ENCODE measurements around the gene IDH3G.
"Not testable (repeated sequence)": the region's sequence is repeated elsewhere in the genome, so short reads cannot be mapped to it uniquely, and the experiment has no call there.

The IDH3G gene

DNA sequence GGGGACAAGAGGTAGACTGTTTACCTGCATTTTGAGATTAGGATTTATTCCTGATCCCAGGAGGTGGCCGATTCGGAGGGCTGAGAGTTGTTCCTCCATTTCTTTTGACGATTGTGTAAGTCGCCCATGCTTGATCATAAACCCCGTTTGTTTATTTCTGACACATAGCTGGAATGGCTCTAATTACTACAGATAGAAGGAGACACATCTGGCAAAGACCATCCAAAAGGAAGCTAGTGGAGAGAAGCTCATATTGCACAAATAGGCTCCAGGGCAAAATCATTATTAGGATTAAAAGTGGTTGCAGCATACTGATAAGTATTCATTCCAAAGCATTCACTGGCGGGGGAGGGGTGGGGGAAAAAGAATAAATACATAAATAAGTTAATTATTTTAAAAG, 47.2 kb downstream of the IDH3G start:
- DNase-seq, result not testable (repeated sequence)

DNA sequence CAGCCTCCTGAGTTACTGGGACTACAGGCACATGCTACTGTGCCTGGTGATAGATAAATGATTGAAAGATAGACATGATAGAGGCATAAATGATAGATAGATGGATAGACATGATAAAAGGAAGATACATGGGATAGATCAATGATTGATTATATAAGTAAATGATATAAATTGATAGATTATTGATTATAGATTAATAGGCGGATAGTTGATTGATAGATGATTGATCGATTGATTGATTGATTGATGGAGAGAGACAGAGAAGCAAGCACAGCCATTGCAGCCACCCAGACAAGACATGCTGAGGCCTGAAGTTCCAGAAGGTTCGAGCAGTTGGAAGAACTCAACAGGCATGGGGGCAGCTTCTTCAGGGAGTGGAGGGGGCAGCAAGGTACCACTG, 47.8 kb downstream of the IDH3G start:
- DNase-seq, result no peak

DNA sequence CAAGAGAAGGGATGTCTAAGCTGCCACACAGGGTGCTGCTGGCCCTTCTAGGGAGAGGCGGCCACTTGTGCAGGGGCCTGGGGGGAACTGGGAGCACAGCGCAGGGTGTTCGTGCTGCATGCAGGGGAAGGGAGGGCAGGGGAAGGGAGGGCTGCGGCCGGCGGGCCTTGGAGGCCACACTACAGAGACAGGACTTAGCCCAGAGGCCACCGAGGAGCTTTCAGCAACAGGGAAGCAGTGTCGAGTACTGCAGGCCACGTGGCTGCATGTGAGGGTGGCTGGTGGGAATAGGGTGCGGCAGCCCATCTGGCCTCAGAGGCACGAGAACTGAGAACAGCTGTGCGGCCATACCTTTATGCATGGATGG, 49.1 kb downstream of the IDH3G start:
- not testable (repeated sequence) for DNase-seq

DNA sequence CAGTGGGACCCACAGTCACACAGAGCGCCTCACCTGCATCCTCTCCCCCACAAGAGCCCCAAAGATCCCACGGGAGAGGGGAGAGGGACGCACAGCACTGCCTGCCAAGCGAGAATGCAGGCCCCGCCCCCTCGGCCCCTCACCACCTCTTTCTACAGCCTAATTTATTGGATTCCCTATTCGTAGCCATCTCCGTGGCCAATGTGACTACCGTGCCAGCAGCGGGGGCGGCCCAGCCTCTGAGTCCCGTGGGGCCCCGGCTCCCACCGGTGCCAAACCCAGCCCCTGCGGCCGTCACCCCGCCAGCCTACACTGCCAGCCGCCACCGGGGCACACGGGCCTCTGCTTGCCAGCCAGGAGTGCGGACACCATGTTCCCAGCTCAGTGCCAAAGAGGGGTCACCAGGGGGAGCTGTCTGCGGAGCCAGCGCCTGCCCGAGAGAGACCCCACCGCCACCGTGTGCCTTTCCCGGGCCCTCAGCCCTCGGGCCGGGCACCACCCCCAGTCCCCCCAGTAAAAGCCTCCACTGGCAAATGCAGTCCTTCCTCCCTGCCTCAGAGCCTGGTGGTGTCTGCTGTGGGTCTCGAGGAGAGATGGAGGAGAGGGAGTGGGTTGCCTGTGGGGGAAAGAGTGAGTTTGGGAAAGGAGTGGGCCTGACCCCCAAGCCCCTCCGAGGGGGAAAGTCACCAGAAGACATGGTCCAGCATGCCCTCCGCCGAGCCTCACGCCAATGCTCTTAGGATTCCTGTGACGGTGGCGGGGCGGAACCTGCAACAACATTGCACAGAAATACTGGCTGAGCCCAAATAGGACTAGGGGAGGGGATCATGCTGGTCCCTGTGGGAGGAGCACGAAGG, 49.7 kb downstream of the IDH3G start:
- DNase-seq, result no peak

DNA sequence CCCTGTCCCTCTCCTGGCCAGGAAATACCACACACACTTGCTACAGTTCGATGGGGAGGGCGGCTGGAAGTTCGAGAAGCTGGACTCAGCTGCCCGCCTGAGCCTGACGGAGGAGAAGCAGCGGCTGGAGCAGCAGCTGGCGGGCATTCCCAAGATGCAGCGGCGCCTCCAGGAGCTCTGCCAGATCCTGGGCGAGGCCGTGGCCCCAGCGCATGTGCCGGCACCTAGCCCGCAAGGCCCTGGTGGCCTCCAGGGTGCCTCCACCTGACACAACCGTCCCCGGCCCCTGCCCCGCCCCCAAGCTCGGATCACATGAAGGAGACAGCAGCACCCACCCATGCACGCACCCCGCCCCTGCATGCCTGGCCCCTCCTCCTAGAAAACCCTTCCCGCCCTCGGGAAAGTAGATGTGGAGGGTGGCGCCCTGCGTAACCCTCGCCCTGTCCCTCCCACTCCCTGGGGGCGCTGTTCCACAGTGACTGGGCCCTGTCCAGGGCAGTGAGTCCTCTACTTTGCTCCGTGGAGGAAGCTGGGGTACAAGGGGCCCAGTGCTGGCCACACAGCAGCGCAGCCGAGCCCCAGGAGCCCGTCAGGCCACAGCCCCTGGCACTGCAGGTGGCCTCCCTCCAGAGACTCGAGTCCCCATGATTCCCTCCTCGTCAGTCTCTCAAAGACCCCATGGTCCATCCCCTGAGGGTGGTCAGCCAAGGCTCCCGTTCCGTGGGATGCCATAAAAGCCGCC, 50.5 kb downstream of the IDH3G start:
- not testable (repeated sequence) for DNase-seq

DNA sequence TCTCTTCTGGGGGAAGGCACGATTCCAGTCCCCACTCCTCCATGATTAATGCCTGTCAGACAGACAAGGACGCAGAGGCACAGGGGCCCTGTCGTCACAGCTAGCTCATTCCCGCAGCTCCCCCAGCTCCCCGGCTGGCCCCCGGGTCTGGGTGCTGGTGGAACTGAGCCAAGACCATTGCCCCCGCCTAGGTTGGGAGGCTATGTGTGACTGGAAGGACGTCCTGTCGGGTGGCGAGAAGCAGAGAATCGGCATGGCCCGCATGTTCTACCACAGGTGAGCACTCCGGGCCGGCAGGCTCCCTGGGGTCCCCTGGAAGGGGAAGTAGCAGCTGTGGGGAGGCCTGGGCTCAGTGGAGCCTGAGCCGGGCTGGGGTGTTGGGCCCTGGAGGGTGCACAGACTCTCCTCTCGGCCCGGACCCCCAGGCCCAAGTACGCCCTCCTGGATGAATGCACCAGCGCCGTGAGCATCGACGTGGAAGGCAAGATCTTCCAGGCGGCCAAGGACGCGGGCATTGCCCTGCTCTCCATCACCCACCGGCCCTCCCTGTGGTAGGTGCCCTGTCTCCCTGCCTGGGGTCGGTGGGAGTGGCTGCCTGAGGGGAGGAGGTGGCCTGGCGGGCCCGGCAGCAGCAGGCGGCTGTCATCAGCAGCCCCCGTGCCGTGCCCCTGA, 51.2 kb downstream of the IDH3G start:
- not testable (repeated sequence) for DNase-seq

DNA sequence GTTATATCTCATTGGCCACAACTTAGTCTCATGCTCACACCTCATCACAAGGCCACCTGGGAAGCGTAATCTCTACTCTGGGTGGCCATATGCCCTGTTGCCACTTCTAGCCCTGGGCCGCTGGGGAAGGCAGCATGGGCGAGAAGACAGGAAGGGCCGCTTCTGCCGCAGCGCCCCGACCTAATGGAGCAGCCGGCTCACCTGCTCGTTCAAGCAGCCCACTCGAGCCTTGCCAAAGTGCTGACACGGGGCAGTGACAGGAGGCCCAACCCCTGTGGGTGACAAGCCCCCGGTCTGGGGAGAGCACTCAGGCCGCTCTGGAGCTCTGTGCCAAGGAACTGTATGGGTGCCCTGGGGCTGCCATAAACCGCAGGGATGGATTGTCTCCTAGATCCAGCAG, 52.1 kb downstream of the IDH3G start:
- DNase-seq, result not testable (repeated sequence)

DNA sequence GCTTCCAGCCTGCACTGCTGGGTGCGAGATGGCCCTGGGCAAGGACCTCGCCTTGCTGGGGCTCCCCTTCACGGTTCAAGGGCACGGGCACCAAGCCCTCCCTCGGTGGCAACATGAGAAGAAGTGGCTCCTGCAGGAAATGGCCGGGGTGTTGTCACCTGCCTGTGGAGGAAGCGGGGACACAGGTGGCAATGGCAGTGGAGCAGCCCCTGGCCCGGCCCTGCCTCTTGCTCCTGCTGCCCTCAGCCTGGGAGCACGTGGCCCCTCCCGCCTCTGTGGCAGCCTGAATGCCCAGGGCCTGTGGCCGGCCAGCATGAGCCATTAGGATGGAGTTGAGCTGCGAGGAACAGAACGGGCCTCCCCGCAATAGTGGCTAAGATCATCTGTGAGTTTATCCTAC, 52.7 kb downstream of the IDH3G start:
- no peak for DNase-seq

DNA sequence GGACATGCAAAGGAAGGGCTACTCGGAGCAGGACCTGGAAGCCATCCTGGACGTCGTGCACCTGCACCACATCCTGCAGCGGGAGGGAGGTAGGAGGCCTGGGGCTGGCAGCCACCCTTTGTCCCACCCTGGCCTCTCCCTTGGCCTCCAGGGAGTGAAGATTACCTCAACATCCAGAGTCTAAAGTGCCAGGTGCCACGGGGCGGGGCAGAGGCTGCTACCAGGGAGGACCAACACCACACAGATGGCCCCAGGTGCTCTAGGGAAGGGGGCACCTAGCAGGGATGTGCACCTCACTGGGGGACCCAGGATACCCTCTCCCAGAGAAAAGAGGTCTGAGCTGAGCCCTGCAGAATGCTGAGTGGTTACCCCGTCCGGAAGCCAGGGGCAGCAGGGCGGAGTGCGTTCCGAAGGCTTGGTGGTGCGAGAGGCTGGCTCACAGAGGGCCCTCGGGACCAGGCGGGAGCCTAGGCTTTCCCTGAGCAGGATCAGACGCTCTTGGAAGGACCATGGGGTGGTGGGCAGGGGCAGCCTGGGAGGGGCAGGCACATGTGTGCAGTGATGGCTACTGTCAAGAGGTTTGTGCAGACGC, 53.4 kb downstream of the IDH3G start:
- no peak for DNase-seq

DNA sequence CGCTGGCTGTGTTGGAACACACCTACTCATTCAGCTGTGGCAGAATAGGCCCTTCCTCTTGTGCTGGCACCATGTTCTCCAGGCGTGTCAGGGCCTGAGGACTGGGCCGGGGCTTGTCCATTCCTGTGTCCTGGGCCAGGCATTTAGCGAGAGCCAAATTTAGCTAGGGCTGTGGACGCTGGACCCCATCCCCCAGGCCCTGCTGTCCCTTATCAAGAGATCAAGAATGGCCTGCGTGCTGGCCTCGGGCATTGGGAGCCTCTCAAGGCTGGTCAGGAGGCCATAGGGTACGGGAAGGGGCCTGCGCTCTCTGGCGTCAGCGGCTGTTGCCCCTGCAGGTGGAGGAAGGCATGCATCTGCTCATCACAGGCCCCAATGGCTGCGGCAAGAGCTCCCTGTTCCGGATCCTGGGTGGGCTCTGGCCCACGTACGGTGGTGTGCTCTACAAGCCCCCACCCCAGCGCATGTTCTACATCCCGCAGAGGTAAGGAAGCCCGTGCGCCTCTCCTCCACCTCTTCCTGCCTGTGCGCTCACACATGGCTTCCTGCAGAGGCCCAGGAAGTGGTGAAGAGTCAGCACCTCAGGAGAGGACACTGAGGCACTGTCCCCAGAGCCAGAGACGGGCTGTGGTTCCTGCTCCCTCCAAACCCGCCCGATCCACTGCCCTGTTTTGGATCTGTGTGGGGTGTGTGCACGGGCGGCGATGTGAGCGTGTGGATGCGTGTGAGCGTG, 54.3 kb downstream of the IDH3G start:
- DNase-seq, result no peak

DNA sequence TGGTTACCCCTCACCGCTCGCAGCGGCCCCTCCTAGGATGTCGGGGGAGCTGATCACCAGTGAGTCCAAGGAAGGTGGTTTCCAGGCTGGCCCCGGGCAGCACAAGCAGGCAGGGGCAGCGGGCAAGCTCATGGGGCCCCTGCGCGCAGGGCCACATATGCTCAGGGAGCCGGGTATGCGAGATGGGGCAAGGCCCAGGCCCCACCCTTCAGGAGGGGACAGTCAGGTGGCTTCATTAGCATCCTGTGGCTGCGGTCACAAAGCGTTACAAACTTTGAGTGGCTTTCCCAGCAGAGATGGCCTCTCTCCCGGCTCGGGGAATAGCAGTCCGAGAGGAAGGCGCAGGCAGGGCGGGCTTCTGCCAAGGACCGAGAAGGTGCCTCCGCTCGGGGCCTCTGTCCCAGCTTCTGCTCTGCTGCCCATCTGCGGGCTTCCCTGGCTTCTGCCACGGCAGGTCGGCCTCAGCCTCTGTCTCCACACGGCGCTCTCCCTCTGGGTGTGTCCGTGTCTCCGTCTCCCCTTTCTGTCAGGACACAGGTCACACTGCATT, 56.0 kb downstream of the IDH3G start:
- no peak for DNase-seq

DNA sequence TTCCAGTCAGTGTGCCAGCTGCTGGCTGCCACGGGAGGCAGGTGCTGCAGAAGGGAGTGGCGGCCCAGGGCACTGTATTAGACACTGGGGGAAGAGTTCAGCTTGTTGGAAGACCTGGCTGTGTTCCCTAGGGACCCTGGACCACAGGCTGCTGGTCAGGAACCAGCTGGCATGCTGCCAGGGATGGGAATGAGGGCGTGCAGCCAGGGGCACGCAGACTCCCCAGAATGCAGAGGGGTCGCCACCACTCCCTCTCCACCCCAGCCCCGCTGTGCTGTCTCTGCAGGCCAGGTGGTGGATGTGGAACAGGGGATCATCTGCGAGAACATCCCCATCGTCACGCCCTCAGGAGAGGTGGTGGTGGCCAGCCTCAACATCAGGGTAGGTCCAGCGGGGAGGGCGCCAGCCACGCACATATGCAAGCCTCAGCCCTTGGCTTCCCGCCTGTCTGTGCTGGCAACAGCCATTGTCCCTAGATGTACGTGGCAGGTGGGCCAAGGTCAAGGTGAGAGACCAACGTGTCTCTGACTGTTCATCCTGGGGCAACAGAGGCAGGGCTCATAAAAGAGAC, 57.2 kb downstream of the IDH3G start:
- DNase-seq, result no peak

DNA sequence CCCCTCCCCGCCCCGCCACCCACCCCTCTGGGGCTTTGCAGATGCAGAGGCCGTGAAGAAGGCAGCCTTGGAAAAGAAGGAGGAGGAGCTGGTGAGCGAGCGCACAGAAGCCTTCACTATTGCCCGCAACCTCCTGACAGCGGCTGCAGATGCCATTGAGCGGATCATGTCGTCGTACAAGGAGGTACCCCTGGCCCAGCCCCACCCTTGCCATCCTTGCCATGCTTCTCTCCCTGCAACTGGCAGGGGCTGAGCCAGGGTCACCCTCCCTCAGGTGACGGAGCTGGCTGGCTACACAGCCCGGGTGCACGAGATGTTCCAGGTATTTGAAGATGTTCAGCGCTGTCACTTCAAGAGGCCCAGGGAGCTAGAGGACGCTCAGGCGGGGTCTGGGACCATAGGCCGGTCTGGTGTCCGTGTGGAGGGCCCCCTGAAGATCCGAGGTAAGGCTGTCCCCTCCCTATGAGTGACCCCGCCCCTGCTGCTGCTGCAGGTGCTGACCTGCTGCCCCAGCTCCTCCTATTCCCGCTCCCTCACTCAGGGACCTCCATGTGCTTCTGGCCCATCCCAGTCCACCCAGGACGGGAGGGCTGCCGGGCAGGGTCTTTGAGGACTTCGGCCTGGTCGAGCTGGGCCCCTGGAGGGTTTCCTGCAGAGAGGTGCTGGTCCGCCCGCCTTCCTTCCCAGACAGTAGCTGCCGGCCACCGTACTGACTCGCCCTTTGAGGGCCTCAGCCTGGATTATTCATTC, 57.9 kb downstream of the IDH3G start:
- no peak for DNase-seq

Data from kidney glomerular epithelial cell (primary cell).